Fibroblast of pulmonary artery (primary cell): ENCODE results near the gene UIMC1.

Experiments
- DNase-seq: peaks from one replicate; pipeline ENCODE4 v3.0.0-alpha.2; 2010; ENCODE audit warnings: low read depth
- H3K4me3 ChIP-seq: replicated peaks from 2 replicates; pipeline ENCODE4 v1.5.1; 2011; ENCODE audit warnings: low read depth, mild to moderate bottlenecking, control low read depth, low read length, moderate library complexity
- TF ChIP-seq, protein P1 (sequence below): IDR thresholded peaks from 2 replicates; pipeline ENCODE4 v1.5.1; 2011; ENCODE audit warnings: mild to moderate bottlenecking, control low read depth, low read length, inconsistent platforms; ENCODE audit errors: missing control alignments

The UIMC1 gene

DNA sequence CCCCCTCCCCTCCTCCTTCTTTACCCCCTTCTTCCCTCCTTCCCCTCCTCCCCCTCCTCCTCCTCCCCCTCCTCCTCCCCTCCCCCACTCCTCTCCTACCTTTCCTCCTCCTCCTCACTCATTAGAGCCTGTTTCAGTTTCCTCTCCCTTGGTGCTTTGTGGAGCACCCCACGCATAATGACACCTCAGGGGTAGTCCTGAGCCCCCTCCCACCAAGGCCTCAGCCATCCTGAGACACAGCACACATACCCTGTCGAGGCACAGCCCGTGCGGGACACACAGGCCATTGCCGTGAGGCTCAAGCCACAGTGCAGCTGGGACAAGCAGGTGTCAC lies 142.8 kb downstream of the UIMC1 start:
- TF ChIP-seq, protein P1, sequence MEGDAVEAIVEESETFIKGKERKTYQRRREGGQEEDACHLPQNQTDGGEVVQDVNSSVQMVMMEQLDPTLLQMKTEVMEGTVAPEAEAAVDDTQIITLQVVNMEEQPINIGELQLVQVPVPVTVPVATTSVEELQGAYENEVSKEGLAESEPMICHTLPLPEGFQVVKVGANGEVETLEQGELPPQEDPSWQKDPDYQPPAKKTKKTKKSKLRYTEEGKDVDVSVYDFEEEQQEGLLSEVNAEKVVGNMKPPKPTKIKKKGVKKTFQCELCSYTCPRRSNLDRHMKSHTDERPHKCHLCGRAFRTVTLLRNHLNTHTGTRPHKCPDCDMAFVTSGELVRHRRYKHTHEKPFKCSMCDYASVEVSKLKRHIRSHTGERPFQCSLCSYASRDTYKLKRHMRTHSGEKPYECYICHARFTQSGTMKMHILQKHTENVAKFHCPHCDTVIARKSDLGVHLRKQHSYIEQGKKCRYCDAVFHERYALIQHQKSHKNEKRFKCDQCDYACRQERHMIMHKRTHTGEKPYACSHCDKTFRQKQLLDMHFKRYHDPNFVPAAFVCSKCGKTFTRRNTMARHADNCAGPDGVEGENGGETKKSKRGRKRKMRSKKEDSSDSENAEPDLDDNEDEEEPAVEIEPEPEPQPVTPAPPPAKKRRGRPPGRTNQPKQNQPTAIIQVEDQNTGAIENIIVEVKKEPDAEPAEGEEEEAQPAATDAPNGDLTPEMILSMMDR: no peak
- no peak overlapping the region for H3K4me3 ChIP-seq
- DNase-seq: no peak

DNA sequence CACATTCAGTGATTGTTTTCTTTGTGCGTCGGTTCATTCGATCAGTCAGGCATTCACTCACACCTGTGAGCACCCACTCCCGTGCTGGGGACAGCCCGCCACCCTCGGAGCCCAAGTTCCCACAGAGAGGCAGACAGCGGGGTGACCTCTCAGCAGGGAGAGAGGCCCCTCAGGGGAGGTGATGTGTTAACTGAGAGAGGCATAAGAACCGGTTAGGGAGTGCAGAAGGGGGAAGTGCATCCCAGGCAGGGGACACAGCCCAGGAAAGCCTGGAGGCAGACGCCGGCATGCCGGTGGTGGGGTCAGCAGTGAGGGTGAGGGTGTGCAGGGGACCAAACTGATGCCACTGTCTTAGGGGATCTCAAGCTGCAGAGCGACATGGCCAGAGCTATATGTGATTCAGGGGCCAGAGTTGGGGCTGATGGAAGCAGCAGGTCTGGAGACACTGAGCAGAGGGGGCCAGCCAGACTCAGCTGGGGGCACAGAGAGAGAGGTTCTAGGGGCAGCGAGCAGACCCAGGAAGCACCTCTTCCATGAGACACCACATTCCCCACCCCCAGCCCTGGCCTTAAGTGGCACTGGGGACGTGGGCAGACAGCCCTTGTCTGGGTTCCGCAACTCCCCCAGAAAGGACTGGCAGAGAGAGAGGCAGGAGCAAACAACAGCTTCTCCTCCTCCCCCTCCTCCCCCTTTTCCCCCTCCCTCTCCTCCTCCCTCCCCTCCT lies 143.4 kb downstream of the UIMC1 start:
- DNase-seq: no peak

DNA sequence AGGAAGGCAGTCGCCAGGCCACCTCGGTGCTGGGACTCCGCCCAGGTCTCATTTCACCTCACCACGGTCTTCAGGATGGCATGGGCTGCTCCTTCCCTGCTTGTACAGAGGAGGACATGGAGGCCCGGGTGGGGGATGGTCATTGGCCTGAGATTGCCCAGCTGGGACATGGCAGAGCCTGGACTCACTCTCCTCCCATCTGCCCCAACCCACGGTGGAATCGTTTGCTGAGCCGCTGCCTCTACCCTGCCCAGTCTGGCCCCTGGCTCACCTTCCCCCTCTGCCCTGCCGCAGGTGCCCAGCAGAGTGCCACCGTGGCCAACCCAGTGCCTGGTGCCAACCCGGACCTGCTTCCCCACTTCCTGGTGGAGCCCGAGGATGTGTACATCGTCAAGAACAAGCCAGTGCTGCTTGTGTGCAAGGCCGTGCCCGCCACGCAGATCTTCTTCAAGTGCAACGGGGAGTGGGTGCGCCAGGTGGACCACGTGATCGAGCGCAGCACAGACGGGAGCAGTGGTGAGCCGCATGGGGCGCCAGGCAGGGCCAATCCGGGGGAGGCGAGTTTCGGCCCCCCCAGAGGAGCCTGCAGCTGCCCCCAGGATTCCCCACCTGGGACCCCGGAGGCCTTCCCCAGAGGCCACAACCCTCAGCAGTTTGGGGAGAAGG lies 144.1 kb downstream of the UIMC1 start:
- TF ChIP-seq, protein P1: no peak
- DNase-seq: no peak
- H3K4me3 ChIP-seq: no peak overlapping the region

More for the DNA sequence above, 143.4 kb downstream of the UIMC1 start:
- no peak overlapping the region for H3K4me3 ChIP-seq
- TF ChIP-seq, protein P1: no peak

DNA sequence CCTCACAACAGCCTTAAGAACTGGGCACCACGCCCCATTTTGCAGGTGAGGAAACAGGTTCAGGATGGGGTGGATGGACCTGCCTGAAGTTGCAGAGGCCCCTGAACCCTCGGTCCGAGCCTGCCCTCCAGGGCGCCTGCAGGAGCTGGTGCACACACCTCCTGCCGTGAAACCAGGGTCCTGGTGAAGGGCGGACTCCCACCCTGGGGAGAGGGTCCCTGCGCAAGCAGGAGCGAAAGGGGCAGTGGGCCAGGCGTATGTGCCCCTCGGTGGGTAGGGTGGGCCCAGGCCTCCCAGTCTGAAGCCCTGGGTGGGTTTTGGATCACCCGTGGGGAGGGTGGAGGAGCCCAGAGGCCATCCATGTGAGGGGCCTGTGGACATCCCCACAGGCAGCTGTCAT lies 145.3 kb downstream of the UIMC1 start:
- TF ChIP-seq, protein P1: no peak
- no peak for DNase-seq
- H3K4me3 ChIP-seq: no peak overlapping the region

DNA sequence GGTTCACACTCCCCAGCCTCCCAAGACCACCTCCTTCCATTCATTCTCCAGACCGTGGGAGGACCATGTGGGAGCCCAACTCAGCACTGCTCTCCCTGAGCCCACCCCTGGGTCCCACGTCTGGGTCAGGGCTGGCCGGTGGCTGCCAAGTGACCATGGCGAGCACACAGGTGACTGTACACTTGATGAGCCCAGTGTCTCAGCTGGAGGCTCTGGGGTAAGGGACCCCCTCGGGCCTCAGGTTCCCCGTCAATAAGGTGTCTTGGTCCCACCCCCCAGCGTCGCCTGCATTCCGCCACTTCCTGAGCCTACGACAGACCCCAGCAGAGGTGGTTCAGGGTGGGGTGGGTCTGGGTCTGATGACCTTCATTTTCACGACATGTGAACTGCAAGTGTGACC lies 146.2 kb downstream of the UIMC1 start:
- no peak overlapping the region for H3K4me3 ChIP-seq

DNA sequence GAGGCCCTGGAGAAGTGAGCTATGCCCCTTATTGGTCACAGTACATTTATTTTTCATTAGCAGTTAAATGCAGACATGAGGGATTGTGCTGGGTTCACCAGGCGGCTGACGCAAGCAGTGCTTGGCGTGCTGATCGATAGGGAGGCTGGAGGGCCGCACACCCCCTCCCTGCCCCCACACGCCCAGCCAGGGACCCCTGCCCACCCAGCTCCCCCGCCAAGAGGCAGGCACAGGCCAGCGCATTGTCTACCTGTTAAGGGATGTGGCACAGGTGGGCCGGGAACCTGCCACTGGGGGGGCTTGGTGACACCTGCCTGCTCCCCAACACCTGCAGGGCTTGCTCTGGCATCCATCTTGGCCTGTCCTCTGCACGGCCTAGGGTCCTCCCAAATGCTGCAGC lies 146.7 kb downstream of the UIMC1 start:
- TF ChIP-seq, protein P1: no peak
- no peak overlapping the region for H3K4me3 ChIP-seq
- no peak for DNase-seq

More for the DNA sequence above, 146.2 kb downstream of the UIMC1 start:
- DNase-seq: no peak
- TF ChIP-seq, protein P1: no peak

DNA sequence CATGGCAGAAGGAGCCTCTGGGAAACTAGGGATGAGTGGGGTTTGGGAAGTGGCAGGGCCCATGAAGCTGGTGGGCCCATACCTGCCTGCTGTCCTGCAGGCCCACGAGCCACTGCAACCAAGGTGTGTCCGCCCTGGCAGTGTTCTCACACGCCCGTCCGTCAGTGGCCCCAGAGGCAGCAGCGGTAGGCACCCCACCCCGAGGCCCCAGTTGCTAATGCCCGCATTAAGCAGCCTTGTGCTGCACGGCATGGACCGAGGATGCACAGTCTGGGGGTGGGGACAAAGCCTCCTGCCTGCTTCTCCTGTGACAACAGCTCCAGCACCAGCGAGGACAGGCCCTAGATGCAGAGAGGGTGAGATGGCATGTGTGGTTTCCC lies 148.7 kb downstream of the UIMC1 start:
- DNase-seq: no peak
- no peak overlapping the region for H3K4me3 ChIP-seq
- TF ChIP-seq, protein P1: no peak
